HuH-7.5 (cell line): Measurements from ENCODE around the gene NDUFB2.
A peak's percentile ranks its signal among the peaks of the same experiment; 100 is the strongest.
"Not testable (repeated sequence)": the region's sequence is repeated elsewhere in the genome, so short reads cannot be mapped to it uniquely, and the experiment has no call there.

Experiments
- DNase-seq: peaks from one replicate; pipeline ENCODE4 v3.0.0; 2011; ENCODE audit warnings: low spot score

The NDUFB2 gene

GRCh38 chr7:140689199-140690152, 7.0 kb upstream of the NDUFB2 start:
- DNase-seq: no peak

- DNase-seq: no peak
Measured at GRCh38 chr7:140691376-140692045, 5.0 kb upstream of the NDUFB2 start.

- not testable (repeated sequence) for DNase-seq
Measured at GRCh38 chr7:140693849-140694248, 2.7 kb upstream of the NDUFB2 start.

- no peak for DNase-seq
Measured at GRCh38 chr7:140694592-140694991, 1.9 kb upstream of the NDUFB2 start.

- DNase-seq: no peak
Measured at GRCh38 chr7:140695381-140695780, 1.1 kb upstream of the NDUFB2 start.

- DNase-seq: peak; percentile 93
Measured at GRCh38 chr7:140696024-140696679, 356 bp upstream of the NDUFB2 start.

GRCh38 chr7:140697447-140698143, 1.1 kb downstream of the NDUFB2 start:
- DNase-seq: no peak

- no peak for DNase-seq
Measured at GRCh38 chr7:140698477-140698876, 2.0 kb downstream of the NDUFB2 start.

GRCh38 chr7:140702774-140703173, 6.3 kb downstream of the NDUFB2 start:
- no peak for DNase-seq

GRCh38 chr7:140704205-140704604, 7.7 kb downstream of the NDUFB2 start:
- DNase-seq: no peak

- no peak for DNase-seq
Measured at GRCh38 chr7:140707132-140707531, 10.6 kb downstream of the NDUFB2 start.

- not testable (repeated sequence) for DNase-seq
Measured at GRCh38 chr7:140708764-140709163, 12.3 kb downstream of the NDUFB2 start.

GRCh38 chr7:140712392-140712791, 15.9 kb downstream of the NDUFB2 start:
- DNase-seq: not testable (repeated sequence)

- no peak for DNase-seq
Measured at GRCh38 chr7:140714331-140715040, 18.0 kb downstream of the NDUFB2 start.

- DNase-seq: no peak
Measured at GRCh38 chr7:140719721-140720120, 23.2 kb downstream of the NDUFB2 start.

GRCh38 chr7:140722254-140722653, 25.7 kb downstream of the NDUFB2 start:
- DNase-seq: no peak

- no peak for DNase-seq
Measured at GRCh38 chr7:140723006-140723405, 26.5 kb downstream of the NDUFB2 start.

- DNase-seq: no peak
Measured at GRCh38 chr7:140723574-140723973, 27.1 kb downstream of the NDUFB2 start.

GRCh38 chr7:140724706-140725105, 28.2 kb downstream of the NDUFB2 start:
- DNase-seq: no peak

- DNase-seq: no peak
Measured at GRCh38 chr7:140726281-140726680, 29.8 kb downstream of the NDUFB2 start.

- DNase-seq: no peak
Measured at GRCh38 chr7:140732416-140732815, 35.9 kb downstream of the NDUFB2 start.
